ENCODE data around the gene COL28A1.

Gene COL28A1

DNA sequence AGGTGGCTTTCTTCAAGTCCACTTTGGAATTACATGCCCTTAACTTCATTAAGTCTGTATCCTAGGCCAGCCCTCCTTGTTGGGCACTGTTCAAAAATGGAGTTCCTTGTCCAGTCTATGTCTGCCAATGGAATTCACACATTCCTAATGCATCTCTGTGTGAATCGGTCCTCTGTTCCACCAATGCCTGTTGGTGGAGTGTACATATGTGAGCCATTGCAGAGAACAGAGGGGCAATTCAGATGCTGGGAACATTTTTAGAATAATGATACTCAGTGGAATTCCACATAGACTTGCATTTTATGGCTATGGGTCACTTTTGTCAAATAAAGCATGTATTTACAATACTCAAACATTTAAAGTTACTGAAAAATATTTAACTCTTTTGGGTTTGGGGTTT is 108.3 kb downstream of the COL28A1 start:
- TF ChIP-seq, protein P1, sequence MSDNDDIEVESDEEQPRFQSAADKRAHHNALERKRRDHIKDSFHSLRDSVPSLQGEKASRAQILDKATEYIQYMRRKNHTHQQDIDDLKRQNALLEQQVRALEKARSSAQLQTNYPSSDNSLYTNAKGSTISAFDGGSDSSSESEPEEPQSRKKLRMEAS (IDR thresholded peaks at IDR 0.05; ENCODE audit: low read depth, low read length), result no peak
- TF ChIP-seq POLR2A (IDR thresholded peaks at IDR 0.05; ENCODE audit: extremely low read depth, insufficient read length), result no peak
- TF ChIP-seq MYC (IDR thresholded peaks at IDR 0.05; ENCODE audit: low read depth, low read length), result no peak
- TF ChIP-seq, protein P2, sequence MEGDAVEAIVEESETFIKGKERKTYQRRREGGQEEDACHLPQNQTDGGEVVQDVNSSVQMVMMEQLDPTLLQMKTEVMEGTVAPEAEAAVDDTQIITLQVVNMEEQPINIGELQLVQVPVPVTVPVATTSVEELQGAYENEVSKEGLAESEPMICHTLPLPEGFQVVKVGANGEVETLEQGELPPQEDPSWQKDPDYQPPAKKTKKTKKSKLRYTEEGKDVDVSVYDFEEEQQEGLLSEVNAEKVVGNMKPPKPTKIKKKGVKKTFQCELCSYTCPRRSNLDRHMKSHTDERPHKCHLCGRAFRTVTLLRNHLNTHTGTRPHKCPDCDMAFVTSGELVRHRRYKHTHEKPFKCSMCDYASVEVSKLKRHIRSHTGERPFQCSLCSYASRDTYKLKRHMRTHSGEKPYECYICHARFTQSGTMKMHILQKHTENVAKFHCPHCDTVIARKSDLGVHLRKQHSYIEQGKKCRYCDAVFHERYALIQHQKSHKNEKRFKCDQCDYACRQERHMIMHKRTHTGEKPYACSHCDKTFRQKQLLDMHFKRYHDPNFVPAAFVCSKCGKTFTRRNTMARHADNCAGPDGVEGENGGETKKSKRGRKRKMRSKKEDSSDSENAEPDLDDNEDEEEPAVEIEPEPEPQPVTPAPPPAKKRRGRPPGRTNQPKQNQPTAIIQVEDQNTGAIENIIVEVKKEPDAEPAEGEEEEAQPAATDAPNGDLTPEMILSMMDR (IDR thresholded peaks at IDR 0.05; ENCODE audit: low read depth, low read length), result no peak
- no peak for DNase-seq (ENCODE audit: low read depth)
- no peak overlapping the region for H3K4me3 ChIP-seq (ENCODE audit: low read depth, low read length)

DNA sequence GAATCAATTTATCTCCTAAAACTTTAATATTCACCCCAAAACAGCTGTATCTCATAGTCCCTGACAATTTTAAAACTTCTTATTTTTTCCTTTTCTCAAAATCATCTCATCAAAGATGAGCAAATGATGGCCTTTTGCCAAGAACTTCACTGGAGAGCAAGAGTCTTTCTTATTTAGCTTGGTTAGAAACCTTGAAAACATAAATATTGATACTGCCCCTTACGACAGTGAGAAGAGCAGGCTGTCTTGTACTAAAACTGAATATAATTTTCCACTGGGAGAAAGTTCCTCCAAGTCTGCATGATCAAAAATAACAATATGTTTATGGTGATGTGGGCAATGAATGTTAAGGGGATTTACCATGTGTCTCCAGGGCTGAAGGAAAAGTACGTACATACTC is 109.0 kb downstream of the COL28A1 start:
- TF ChIP-seq, protein P1 (IDR thresholded peaks at IDR 0.05; ENCODE audit: low read depth, low read length), result no peak
- TF ChIP-seq MYC (IDR thresholded peaks at IDR 0.05; ENCODE audit: low read depth, low read length) (no peak), POLR2A (IDR thresholded peaks at IDR 0.05; ENCODE audit: extremely low read depth, insufficient read length) (no peak)
- TF ChIP-seq, protein P2 (IDR thresholded peaks at IDR 0.05; ENCODE audit: low read depth, low read length), result no peak
- DNase-seq (ENCODE audit: low read depth), result no peak
- H3K4me3 ChIP-seq (ENCODE audit: low read depth, low read length), result no peak overlapping the region

DNA sequence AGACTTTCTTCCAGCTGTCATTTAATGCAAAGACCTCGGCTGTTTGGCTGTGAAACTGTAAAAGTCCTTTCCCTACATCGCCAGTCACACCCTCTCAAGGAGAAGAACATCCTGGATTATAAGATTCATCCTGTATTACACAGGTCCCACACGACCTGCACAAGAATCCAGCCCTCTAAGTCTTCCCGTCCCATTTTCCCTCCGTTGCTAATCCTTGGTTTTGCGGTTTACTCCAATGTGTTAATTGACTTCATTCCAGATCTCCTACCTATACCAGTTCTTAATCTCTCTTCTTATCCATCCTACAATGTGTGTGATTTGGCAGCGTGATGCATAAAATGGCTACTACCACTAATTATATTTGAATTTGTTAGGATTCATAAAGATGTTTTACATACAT is 110.4 kb downstream of the COL28A1 start:
- H3K4me3 ChIP-seq (ENCODE audit: low read depth, low read length), result no peak overlapping the region
- TF ChIP-seq, protein P2 (IDR thresholded peaks at IDR 0.05; ENCODE audit: low read depth, low read length), result no peak
- TF ChIP-seq, protein P1 (IDR thresholded peaks at IDR 0.05; ENCODE audit: low read depth, low read length), result no peak
- TF ChIP-seq POLR2A (IDR thresholded peaks at IDR 0.05; ENCODE audit: extremely low read depth, insufficient read length), result no peak
- TF ChIP-seq MYC (IDR thresholded peaks at IDR 0.05; ENCODE audit: low read depth, low read length), result no peak
- no peak for DNase-seq (ENCODE audit: low read depth)

DNA sequence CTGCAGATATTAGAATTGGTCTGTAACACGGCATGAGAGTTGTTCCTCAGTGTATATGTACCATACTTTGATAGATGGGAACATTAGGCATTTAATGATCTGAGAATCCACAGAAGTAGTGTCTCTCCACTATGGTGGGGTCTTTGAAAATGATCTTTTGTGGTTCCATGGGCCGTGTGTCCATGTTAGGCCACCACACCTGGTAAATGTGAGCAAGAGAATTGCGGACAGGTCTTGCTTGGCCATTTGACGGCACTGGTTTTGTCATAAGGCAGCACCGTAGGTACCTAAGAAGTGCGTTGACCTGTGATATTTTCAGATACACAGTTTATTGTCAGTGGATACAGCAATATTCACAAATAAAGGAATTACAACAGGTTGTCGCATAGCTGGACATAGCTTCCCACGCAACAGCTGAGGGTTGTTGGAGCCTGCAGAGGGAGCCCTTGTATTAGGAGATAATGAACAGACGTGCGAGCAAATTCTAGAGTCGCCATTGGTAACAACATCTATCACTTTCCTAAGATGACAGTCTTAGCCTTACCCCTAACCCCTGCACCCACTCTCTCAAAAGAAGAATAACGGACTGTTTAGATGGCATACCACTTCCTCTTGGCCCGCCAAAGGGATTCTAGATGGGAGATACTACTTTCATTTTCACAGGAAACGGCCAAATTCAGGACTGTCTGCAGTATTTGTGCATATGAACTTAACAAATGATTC is 111.4 kb downstream of the COL28A1 start:
- no peak for TF ChIP-seq MYC (IDR thresholded peaks at IDR 0.05; ENCODE audit: low read depth, low read length)
- TF ChIP-seq POLR2A (IDR thresholded peaks at IDR 0.05; ENCODE audit: extremely low read depth, insufficient read length), result no peak
- TF ChIP-seq, protein P2 (IDR thresholded peaks at IDR 0.05; ENCODE audit: low read depth, low read length), result peak; percentile 86
- TF ChIP-seq, protein P1 (IDR thresholded peaks at IDR 0.05; ENCODE audit: low read depth, low read length), result peak; percentile 50; the same call in 1 of the 2 replicates
- DNase-seq (ENCODE audit: low read depth), result peak; percentile 81
- H3K4me3 ChIP-seq (ENCODE audit: low read depth, low read length), result peak overlapping the region; percentile 51

DNA sequence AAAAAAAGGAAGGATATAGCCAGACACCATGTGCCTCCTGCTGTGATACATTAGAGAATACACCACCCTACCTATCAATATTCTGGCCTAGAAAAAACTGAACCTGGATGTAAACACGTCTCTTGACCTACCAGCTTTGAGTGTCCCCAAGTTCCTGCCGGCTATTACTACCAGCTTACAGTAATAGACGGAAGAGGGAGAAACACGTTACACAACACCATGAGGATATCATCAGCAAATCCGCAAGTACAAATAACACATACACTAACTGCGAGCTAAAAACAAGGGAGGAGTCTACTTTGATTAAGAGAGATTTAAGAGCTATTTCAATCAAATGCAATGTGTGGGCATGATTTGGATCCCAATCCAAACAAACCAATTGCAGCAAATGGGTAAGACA is 113.0 kb downstream of the COL28A1 start:
- H3K4me3 ChIP-seq (ENCODE audit: low read depth, low read length), result no peak overlapping the region
- no peak for TF ChIP-seq POLR2A (IDR thresholded peaks at IDR 0.05; ENCODE audit: extremely low read depth, insufficient read length)
- TF ChIP-seq, protein P2 (IDR thresholded peaks at IDR 0.05; ENCODE audit: low read depth, low read length), result no peak
- TF ChIP-seq, protein P1 (IDR thresholded peaks at IDR 0.05; ENCODE audit: low read depth, low read length), result no peak
- TF ChIP-seq MYC (IDR thresholded peaks at IDR 0.05; ENCODE audit: low read depth, low read length), result no peak
- no peak for DNase-seq (ENCODE audit: low read depth)
